Muscle of leg (tissue), 11 donors: ENCODE data around the gene EMID1. TPM values are rescaled to one million over a fixed set of nuclear protein-coding genes. Genes with fewer than 3 reads are reported as not detected.
A peak's percentile ranks its signal among the peaks of the same experiment; 100 is the strongest.

Source experiments
- DNase-seq: peaks from one replicate; pipeline ENCODE4 v3.0.0; 2013
- H3K27ac ChIP-seq: one replicate; pipeline ENCODE4 v1.5.1; 2013; ENCODE audit warnings: mild to moderate bottlenecking, low read length, control low read depth
- H3K27me3 ChIP-seq: one replicate; pipeline ENCODE4 v1.6.1; 2013; ENCODE audit warnings: low read length; ENCODE audit not compliant: control insufficient read depth, insufficient read depth
- H3K36me3 ChIP-seq: one replicate; pipeline ENCODE4 v1.6.1; 2013; ENCODE audit warnings: low read length; ENCODE audit not compliant: control insufficient read depth, insufficient read depth
- H3K4me1 ChIP-seq: one replicate; pipeline ENCODE4 v1.6.1; 2013; ENCODE audit warnings: low read length; ENCODE audit not compliant: control insufficient read depth, insufficient read depth
- H3K4me3 ChIP-seq: one replicate; pipeline ENCODE4 v1.5.1; 2013; ENCODE audit warnings: low read length, control low read depth
- H3K9me3 ChIP-seq: replicated peaks from 2 replicates; pipeline ENCODE4 v1.6.1; 2013; ENCODE audit warnings: low read depth, low read length; ENCODE audit not compliant: control insufficient read depth
- WGBS: methylation state at CpG from one replicate; pipeline ENCODE4 v1.1.5; 2013; ENCODE audit warnings: missing lambda C conversion rate; ENCODE audit not compliant: insufficient coverage; 5-methylcytosine and 5-hydroxymethylcytosine counted together
- polyA plus RNA-seq, 8 donors: library from polyadenylated mRNA; unstranded; fragments of 120-200 nt; gene quantifications; one replicate each; pipeline versions ENCODE4 v1.2.1 to v1.2.3, GENCODE V29; 2013; ENCODE audit warnings: inconsistent platforms in 1 of 8, low replicate concordance in 1 of 8; ENCODE audit not compliant: insufficient read length in 8 of 8, insufficient read depth in 1 of 8
- total RNA-seq: library from RNA; stranded (reverse); fragments of 120-200 nt; gene quantifications from one replicate; pipeline ENCODE4 v1.2.4, GENCODE V29; 2013

Gene EMID1
- total and polyA plus RNA-seq, 9 donors = 5.2 to 20.4 (median 7.2) TPM

DNA sequence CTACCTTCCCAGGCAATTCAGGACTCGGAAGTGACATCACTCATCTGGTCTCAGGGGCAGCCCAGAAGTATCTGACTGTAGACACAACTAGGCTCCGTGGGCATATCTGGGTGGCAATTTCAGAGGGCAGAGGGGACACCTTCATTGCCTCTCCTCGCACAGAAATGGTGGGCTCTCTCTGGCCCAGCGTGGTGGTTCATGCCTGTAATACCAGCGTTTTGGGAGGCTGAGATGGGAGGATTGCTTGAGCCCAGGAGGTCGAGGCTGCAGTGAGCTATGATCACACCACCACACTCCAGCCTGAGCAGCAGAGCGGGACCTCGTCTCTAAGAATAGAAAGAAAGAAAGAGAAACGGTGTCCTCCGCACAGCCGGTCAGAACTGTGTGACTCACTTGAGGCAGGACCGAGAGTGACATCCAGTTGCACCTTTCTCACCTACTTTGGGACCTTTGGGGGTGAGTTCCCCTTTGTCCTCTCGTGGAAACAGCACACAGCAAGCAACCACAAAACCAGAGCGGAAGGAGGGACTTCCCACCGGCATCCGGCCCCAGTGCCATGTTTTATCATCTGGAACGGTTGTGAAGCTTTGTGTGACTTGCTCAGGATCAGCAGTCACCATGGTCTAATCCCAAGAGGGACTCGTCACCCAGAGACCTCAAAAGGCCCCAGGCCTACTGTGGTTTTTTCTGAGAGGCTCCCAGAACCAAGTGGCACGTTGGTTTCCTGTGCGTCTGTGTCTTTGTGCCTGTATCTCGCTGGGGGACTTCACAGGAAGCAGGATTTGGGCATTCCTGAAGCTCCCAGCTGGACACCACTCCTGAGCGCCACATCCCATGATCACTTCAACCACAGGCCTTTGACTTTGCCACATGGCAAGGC lies 38.4 kb upstream of the EMID1 start:
- H3K9me3 ChIP-seq = no peaks in the 10 kb centered on the region
- WGBS = 82% methylated on average over 11 of the region's 22 CpGs
- no peaks in the 10 kb centered on the region for H3K36me3 ChIP-seq
- H3K4me1 ChIP-seq = no peaks in the 10 kb centered on the region
- DNase-seq = no peak
- no peak overlapping the region for H3K27ac ChIP-seq
- no peak overlapping the region for H3K4me3 ChIP-seq
- H3K27me3 ChIP-seq = no peaks in the 10 kb centered on the region

DNA sequence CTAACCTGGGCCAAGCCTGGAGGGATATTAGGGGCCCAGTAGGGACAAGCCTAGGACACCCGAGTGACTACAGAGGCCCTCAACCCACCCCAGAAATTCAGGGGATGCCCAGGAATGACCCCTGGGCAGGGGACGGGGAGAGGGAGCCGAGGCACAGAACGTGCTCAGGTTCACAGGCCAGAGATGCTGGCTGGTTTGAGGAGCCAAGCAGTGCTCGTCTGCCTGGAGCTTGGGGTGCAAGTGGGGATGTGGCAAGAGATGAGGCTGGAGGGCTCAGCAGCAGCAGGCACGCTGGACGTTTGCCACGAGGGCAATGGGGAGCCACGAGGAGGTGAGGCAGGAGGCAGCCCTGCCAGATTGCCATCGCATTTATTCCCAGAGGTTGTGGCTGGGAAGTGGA lies 34.0 kb upstream of the EMID1 start:
- peaks cover 9% of the 10 kb centered on the region for H3K9me3 ChIP-seq
- H3K4me3 ChIP-seq = no peak overlapping the region
- WGBS = 83% methylated on average over 7 of the region's 10 CpGs

DNA sequence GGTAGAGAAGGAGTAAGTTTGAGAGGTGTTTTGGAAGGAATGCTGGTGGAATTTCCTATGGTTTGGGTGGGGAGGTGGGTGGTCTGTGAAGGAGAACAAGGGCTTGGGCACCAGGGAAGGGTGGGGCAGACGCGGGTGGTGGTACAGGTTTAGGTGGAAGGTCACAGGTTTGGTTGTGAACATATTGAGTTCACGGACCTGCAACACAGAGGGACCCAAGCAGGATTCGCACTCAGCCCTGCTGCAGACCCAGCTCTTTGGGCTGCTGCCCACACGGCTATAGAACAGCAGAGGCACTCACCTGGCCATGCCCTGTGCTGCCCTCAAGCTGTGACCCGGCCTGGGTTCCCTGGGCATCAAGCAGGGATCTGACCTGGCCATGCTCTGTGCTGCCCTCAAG lies 33.5 kb upstream of the EMID1 start:
- H3K27ac ChIP-seq = no peak overlapping the region
- H3K36me3 ChIP-seq = no peaks in the 10 kb centered on the region
- WGBS = 88% methylated on average over 6 of the region's 6 CpGs

More for the DNA sequence above, 34.0 kb upstream of the EMID1 start:
- Histone ChIP-seq H3K4me1 (no peaks in the 10 kb centered on the region), H3K27me3 (no peaks in the 10 kb centered on the region), H3K36me3 (no peaks in the 10 kb centered on the region), H3K27ac (no peak overlapping the region)
- no peak for DNase-seq

DNA sequence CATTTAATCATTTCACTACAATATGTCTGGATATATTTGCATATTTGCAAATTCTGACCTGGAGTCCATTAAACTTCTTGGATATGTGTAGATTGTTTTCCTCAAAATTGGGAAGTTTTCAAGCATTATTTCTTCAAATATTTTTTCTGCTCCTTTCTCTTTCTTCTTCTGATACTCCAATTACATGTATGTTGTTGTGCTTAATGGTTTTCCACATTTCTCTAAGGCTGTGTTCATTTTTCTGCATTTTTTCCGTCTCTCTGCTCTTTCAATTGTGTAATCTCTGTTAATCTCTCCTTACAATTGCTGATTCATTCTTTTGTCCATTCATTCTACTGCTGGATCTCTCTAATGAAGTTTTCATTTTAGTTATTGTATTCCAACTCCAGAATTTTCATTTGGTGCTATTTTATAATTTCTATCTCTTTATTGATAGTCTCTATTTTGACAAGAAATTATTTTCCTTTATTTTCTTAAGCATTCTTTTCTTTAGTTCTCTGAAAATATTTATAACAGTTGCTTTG lies 30.3 kb upstream of the EMID1 start:
- WGBS = no CpG with 5 or more reads among the region's 1 CpG
- no peaks in the 10 kb centered on the region for H3K36me3 ChIP-seq
- DNase-seq = no peak
- H3K27ac ChIP-seq = no peak overlapping the region
- no peak overlapping the region for H3K4me3 ChIP-seq
- H3K27me3 ChIP-seq = no peaks in the 10 kb centered on the region
- H3K9me3 ChIP-seq = peaks cover 9% of the 10 kb centered on the region
- H3K4me1 ChIP-seq = no peaks in the 10 kb centered on the region

More for the DNA sequence above, 33.5 kb upstream of the EMID1 start:
- no peaks in the 10 kb centered on the region for H3K4me1 ChIP-seq
- H3K27me3 ChIP-seq = no peaks in the 10 kb centered on the region
- H3K4me3 ChIP-seq = no peak overlapping the region
- DNase-seq = no peak
- peaks cover 9% of the 10 kb centered on the region for H3K9me3 ChIP-seq

- peaks cover 20% of the 10 kb centered on the region for H3K4me1 ChIP-seq
- H3K27me3 ChIP-seq = no peaks in the 10 kb centered on the region
- no peaks in the 10 kb centered on the region for H3K9me3 ChIP-seq
- H3K4me3 ChIP-seq = no peak overlapping the region
- DNase-seq = no peak
- no peaks in the 10 kb centered on the region for H3K36me3 ChIP-seq
- H3K27ac ChIP-seq = peak overlapping the region; percentile 53
- WGBS = 57% methylated on average over 10 of the region's 19 CpGs
Measured at GRCh38 chr22:29183971-29184848, 21.5 kb upstream of the EMID1 start.

- DNase-seq = peak; percentile 61
- Histone ChIP-seq H3K27ac (peak overlapping the region; percentile 78), H3K4me3 (no peak overlapping the region), H3K9me3 (no peaks in the 10 kb centered on the region), H3K36me3 (no peaks in the 10 kb centered on the region), H3K4me1 (peaks cover 20% of the 10 kb centered on the region), H3K27me3 (no peaks in the 10 kb centered on the region)
- 59% methylated on average over 11 of the region's 12 CpGs for WGBS
Measured at GRCh38 chr22:29184849-29185490, 20.7 kb upstream of the EMID1 start.

GRCh38 chr22:29186302-29186701 lies 19.4 kb upstream of the EMID1 start:
- Histone ChIP-seq H3K27me3 (no peaks in the 10 kb centered on the region), H3K36me3 (no peaks in the 10 kb centered on the region), H3K4me3 (no peak overlapping the region), H3K4me1 (peaks cover 20% of the 10 kb centered on the region), H3K9me3 (no peaks in the 10 kb centered on the region), H3K27ac (no peak overlapping the region)
- no CpG with 5 or more reads among the region's 1 CpG for WGBS
- DNase-seq = no peak

DNA sequence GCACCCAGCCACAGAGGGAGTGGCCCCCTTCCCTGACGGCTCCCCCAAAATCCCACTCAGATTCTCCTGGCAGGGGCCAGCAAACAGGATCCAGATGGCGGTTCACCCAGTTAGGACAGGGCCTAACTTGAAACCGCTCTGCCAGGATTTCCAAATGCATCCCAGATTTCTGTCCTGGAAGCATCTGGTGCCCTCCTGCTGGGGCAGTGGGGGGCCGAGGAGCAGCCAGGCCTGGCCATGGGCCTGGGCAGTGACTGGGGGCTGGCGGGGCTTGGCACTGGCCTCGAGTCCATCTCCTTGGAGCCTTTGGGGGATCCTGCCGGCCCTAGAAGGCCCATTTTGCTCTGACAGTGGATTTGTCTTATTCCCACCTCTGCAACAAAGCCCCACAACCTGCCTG lies 17.9 kb upstream of the EMID1 start:
- Histone ChIP-seq H3K36me3 (no peaks in the 10 kb centered on the region), H3K27ac (no peak overlapping the region), H3K4me3 (no peak overlapping the region), H3K4me1 (peaks cover 20% of the 10 kb centered on the region), H3K9me3 (no peaks in the 10 kb centered on the region), H3K27me3 (no peaks in the 10 kb centered on the region)
- DNase-seq = no peak
- 44% methylated on average over 6 of the region's 7 CpGs for WGBS

GRCh38 chr22:29190051-29190450 lies 15.6 kb upstream of the EMID1 start:
- Histone ChIP-seq H3K4me3 (no peak overlapping the region), H3K9me3 (no peaks in the 10 kb centered on the region), H3K4me1 (peaks cover 10% of the 10 kb centered on the region), H3K27ac (no peak overlapping the region), H3K27me3 (no peaks in the 10 kb centered on the region), H3K36me3 (no peaks in the 10 kb centered on the region)
- WGBS = 86% methylated on average over 8 of the region's 8 CpGs
- DNase-seq = no peak
